Measurements from ENCODE around the gene RP9.
A peak's percentile ranks its signal among the peaks of the same experiment; 100 is the strongest.

DNA sequence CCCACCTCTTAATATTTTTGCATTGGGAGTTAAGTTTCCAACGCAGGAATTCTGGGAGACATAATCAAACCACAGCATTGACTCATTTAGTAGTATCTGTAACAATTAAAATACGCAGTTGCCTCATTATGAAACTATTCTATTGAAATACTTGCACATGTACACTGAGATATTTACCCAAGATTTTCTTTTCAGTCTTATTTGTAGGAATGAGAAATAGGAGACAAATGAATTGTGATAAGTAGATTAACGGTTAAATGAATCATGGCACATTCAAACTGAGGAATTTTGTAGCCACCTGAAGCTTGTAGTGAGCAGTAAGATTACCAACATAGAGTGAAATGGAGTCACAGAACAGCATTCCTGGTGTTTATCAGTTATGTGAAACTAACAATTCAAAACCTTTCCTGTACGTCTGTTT lies 18.1 kb downstream of the RP9 start:
- no peak for TF ChIP-seq CTCF (conservative IDR thresholded peaks at IDR 0.05; ENCODE audit: low read depth, low read length)
- peak; percentile 53 for TF ChIP-seq CEBPB (IDR thresholded peaks at IDR 0.05; ENCODE audit: low read depth, low read length)
- no peak for TF ChIP-seq NFE2L2 (IDR thresholded peaks at IDR 0.05; ENCODE audit: low read depth, low read length)
- no peak for TF ChIP-seq POLR2A (IDR thresholded peaks at IDR 0.05; ENCODE audit: low read depth, low read length)
- no peak for TF ChIP-seq RCOR1 (IDR thresholded peaks at IDR 0.05; ENCODE audit: insufficient replicate concordance, low read length)
- no peak for TF ChIP-seq USF2 (IDR thresholded peaks at IDR 0.05; ENCODE audit: low read depth, low read length)
- no peak for TF ChIP-seq RAD21 (IDR thresholded peaks at IDR 0.05; ENCODE audit: low read length)
- no peak for TF ChIP-seq SMC3 (IDR thresholded peaks at IDR 0.05; ENCODE audit: low read depth, low read length)
- TF ChIP-seq MAFK (IDR thresholded peaks at IDR 0.05; ENCODE audit: low read depth, low read length), result no peak
- no peak for TF ChIP-seq MXI1 (IDR thresholded peaks at IDR 0.05; ENCODE audit: borderline replicate concordance, low read depth, low read length)
